MM.1S (cell line): ENCODE data around the gene RGS16.

Experiments used
- DNase-seq: peaks from one replicate; pipeline ENCODE4 v3.0.0-alpha.2; 2015
- H2AFZ ChIP-seq: fragments of 300-600 bp; sonication (generic); 2 replicates; pipeline ENCODE4 v1.6.0; 2016; ENCODE audit warnings: antibody characterized with exemption, low read length
- H3F3A ChIP-seq: fragments of 300-600 bp; sonication (generic); 2 replicates; pipeline ENCODE4 v1.6.1; 2016; ENCODE audit warnings: mild to moderate bottlenecking, antibody characterized with exemption, low read length, moderate library complexity, mixed read lengths; ENCODE audit not compliant: insufficient read depth
- H3K27ac ChIP-seq: fragments of 300-600 bp; sonication (generic); 2 replicates; pipeline ENCODE4 v1.5.1; 2016; ENCODE audit warnings: mild to moderate bottlenecking, low read length
- H3K27me3 ChIP-seq: fragments of 300-600 bp; sonication (generic); replicated peaks from 2 replicates; pipeline ENCODE4 v1.6.0; 2016; ENCODE audit warnings: low read length; ENCODE audit not compliant: insufficient read depth
- H3K36me3 ChIP-seq: fragments of 300-600 bp; sonication (generic); replicated peaks from 2 replicates; pipeline ENCODE4 v1.6.1; 2016; ENCODE audit warnings: mild to moderate bottlenecking, low read length, mixed read lengths; ENCODE audit not compliant: insufficient read depth
- H3K4me1 ChIP-seq: fragments of 300-600 bp; sonication (generic); 2 replicates; pipeline ENCODE4 v1.6.1; 2016; ENCODE audit warnings: low read length, mixed read lengths
- H3K4me2 ChIP-seq: fragments of 300-600 bp; sonication (generic); 2 replicates; pipeline ENCODE4 v1.6.0; 2016; ENCODE audit warnings: low read depth, low read length
- H3K4me3 ChIP-seq: fragments of 300-600 bp; sonication (generic); 2 replicates; pipeline ENCODE4 v1.5.1; 2016; ENCODE audit warnings: low read length, mixed read lengths
- H3K79me2 ChIP-seq: fragments of 300-600 bp; sonication (generic); 2 replicates; pipeline ENCODE4 v1.6.1; 2016; ENCODE audit warnings: mixed run types, low read length, mixed read lengths
- H3K9ac ChIP-seq: fragments of 300-600 bp; sonication (generic); 2 replicates; pipeline ENCODE4 v1.6.1; 2016; ENCODE audit warnings: low read length, mixed read lengths
- H3K9me2 ChIP-seq: fragments of 300-600 bp; sonication (generic); replicated peaks from 2 replicates; pipeline ENCODE4 v1.6.1; 2016; ENCODE audit warnings: mild to moderate bottlenecking, low read length, mixed read lengths; ENCODE audit not compliant: insufficient read depth
- H3K9me3 ChIP-seq: fragments of 300-600 bp; sonication (generic); replicated peaks from 2 replicates; pipeline ENCODE4 v1.6.1; 2016; ENCODE audit warnings: mild to moderate bottlenecking, low read length, mixed read lengths; ENCODE audit not compliant: insufficient read depth
- H4K20me1 ChIP-seq: fragments of 300-600 bp; sonication (generic); 2 replicates; pipeline ENCODE4 v1.6.1; 2016; ENCODE audit warnings: mild to moderate bottlenecking, low read length, moderate library complexity, mixed read lengths; ENCODE audit not compliant: insufficient read depth
- EZH2 ChIP-seq: fragments of 300-600 bp; sonication (generic); optimal IDR thresholded peaks from 2 replicates; pipeline ENCODE3; 2017; ENCODE audit warnings: low read depth, mild to moderate bottlenecking, antibody characterized with exemption, low read length, mixed read lengths
- EZH2phosphoT487 ChIP-seq: fragments of 300-600 bp; sonication (generic); IDR thresholded peaks from 2 replicates; pipeline ENCODE4 v1.6.1; 2018; ENCODE audit warnings: antibody characterized with exemption, low read length
- TF ChIP-seq, protein P1 (sequence below): fragments of 300-600 bp; sonication (generic); IDR thresholded peaks from 2 replicates; pipeline ENCODE4 v1.5.1; 2016; ENCODE audit warnings: antibody characterized with exemption, low read length, mixed read lengths

Gene RGS16

DNA sequence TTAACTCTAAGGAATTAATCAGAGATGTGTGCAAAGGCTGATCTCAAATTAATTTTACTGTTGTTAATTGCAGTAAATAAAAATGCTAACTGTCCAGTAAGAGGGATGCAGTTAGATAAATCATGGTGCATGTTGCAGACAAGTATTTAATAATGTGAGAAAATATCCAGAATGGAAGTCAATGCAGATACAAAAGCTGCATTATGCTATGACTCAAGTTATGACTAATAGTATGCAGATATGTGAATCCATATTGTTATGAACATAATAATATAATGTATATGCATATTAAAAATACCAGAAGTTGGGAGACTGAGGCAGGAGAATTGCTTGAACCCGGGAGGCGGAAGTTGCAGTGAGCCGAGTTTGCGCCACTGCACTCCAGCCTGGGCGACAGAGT is 36.6 kb downstream of the RGS16 start:
- no peak for TF ChIP-seq EZH2
- TF ChIP-seq, protein P1, sequence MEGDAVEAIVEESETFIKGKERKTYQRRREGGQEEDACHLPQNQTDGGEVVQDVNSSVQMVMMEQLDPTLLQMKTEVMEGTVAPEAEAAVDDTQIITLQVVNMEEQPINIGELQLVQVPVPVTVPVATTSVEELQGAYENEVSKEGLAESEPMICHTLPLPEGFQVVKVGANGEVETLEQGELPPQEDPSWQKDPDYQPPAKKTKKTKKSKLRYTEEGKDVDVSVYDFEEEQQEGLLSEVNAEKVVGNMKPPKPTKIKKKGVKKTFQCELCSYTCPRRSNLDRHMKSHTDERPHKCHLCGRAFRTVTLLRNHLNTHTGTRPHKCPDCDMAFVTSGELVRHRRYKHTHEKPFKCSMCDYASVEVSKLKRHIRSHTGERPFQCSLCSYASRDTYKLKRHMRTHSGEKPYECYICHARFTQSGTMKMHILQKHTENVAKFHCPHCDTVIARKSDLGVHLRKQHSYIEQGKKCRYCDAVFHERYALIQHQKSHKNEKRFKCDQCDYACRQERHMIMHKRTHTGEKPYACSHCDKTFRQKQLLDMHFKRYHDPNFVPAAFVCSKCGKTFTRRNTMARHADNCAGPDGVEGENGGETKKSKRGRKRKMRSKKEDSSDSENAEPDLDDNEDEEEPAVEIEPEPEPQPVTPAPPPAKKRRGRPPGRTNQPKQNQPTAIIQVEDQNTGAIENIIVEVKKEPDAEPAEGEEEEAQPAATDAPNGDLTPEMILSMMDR = no peak
- no peak for TF ChIP-seq EZH2phosphoT487
- no peak overlapping the region for H3K4me2 ChIP-seq
- no peaks in the 10 kb centered on the region for H3F3A ChIP-seq
- H3K9me2 ChIP-seq = no peaks in the 10 kb centered on the region
- H2AFZ ChIP-seq = no peak overlapping the region
- no peaks in the 10 kb centered on the region for H4K20me1 ChIP-seq
- no peaks in the 10 kb centered on the region for H3K79me2 ChIP-seq
- H3K27me3 ChIP-seq = no peaks in the 10 kb centered on the region
- H3K4me1 ChIP-seq = no peaks in the 10 kb centered on the region
- no peaks in the 10 kb centered on the region for H3K36me3 ChIP-seq
- H3K9me3 ChIP-seq = no peaks in the 10 kb centered on the region
- no peak overlapping the region for H3K4me3 ChIP-seq
- H3K27ac ChIP-seq = no peak overlapping the region
- H3K9ac ChIP-seq = no peak overlapping the region
- no peak for DNase-seq

DNA sequence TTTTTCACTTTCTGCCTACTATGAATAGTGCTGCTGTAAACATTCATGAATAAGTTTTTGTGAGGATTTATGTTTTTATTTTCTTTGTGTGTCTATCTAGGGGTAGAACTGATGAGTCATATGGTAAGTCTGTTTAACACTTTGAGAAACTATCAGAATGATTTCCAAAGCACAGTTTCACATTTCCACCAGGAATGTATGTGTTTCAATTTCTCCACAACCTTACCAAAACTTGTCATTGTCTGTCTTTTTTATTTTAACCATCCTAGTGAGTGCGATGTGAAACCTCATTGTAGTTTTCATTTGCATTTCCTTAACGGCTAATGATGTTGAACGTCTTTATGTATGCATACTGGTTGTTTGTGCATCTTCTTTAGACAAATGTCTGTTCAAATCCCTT is 38.7 kb downstream of the RGS16 start:
- Histone ChIP-seq H3K9ac (no peak overlapping the region), H3K4me1 (no peaks in the 10 kb centered on the region), H3K27ac (no peak overlapping the region), H3F3A (no peaks in the 10 kb centered on the region), H3K4me3 (no peak overlapping the region), H3K27me3 (no peaks in the 10 kb centered on the region), H4K20me1 (no peaks in the 10 kb centered on the region), H3K36me3 (no peaks in the 10 kb centered on the region), H2AFZ (no peak overlapping the region), H3K4me2 (no peak overlapping the region), H3K9me2 (no peaks in the 10 kb centered on the region), H3K9me3 (no peaks in the 10 kb centered on the region), H3K79me2 (no peaks in the 10 kb centered on the region)
- no peak for DNase-seq
- no peak for TF ChIP-seq EZH2
- TF ChIP-seq, protein P1 = no peak
- no peak for TF ChIP-seq EZH2phosphoT487

DNA sequence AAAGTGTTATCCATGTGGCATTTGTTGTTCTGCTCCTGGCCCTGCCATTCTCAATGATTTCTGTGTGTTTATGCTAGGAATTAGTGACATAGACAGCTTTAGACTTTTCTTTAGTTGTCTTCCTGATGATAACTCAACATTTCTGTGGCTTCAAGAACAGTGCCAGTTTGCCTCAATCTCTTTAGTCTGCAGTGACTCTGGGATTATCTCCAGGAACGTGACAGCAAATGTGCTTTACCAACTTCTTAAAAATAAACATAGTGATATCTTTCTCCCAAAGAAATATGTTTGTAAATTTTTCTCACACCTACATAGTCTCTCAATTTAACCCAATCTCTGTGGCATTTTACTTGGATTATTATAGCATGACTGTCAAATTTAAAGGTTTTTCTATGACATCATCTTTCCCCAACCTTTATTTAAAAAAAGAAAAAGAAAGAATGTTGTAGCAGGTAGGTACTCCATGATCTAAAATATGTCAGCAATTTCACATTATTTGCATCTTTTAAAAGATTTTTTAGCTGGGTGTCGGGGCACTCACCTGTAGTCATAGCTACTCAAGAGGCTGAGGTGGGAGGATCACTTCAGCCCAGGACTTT is 39.7 kb downstream of the RGS16 start:
- H4K20me1 ChIP-seq = no peaks in the 10 kb centered on the region
- H3K4me2 ChIP-seq = no peak overlapping the region
- H3K4me3 ChIP-seq = no peak overlapping the region
- H3K36me3 ChIP-seq = no peaks in the 10 kb centered on the region
- no peaks in the 10 kb centered on the region for H3K9me3 ChIP-seq
- no peaks in the 10 kb centered on the region for H3K79me2 ChIP-seq
- H3K9me2 ChIP-seq = no peaks in the 10 kb centered on the region
- H3F3A ChIP-seq = no peaks in the 10 kb centered on the region
- DNase-seq = no peak
- no peak overlapping the region for H2AFZ ChIP-seq
- H3K27ac ChIP-seq = no peak overlapping the region
- no peaks in the 10 kb centered on the region for H3K4me1 ChIP-seq
- no peak overlapping the region for H3K9ac ChIP-seq
- H3K27me3 ChIP-seq = no peaks in the 10 kb centered on the region
- TF ChIP-seq, protein P1 = no peak
- TF ChIP-seq EZH2 = no peak
- TF ChIP-seq EZH2phosphoT487 = no peak
